SK-N-MC (cell line): Measurements from ENCODE around the gene ORM1.

Experiments
- DNase-seq: peaks from one replicate; pipeline ENCODE4 v3.0.0-alpha.2; 2011; ENCODE audit warnings: low read depth, low spot score
- H3K27ac ChIP-seq: fragments of 200-600 bp; sonication (generic); 2 replicates; pipeline ENCODE4 v1.5.1; 2016; ENCODE audit warnings: mixed run types
- H3K36me3 ChIP-seq: fragments of 200-600 bp; sonication (generic); 2 replicates; pipeline ENCODE4 v1.6.1; 2017; ENCODE audit warnings: antibody characterized with exemption, low read length, mixed read lengths; ENCODE audit not compliant: insufficient read depth
- H3K4me3 ChIP-seq: fragments of 200-600 bp; sonication (generic); 2 replicates; pipeline ENCODE4 v1.5.1; 2016
- H3K9ac ChIP-seq: fragments of 200-600 bp; sonication (generic); 2 replicates; pipeline ENCODE4 v1.8.0; 2017; ENCODE audit warnings: mixed run types, mixed read lengths; ENCODE audit not compliant: insufficient read length
- H3K9me3 ChIP-seq: fragments of 200-600 bp; sonication (generic); 2 replicates; pipeline ENCODE4 v1.6.1; 2017; ENCODE audit warnings: low read depth, mild to moderate bottlenecking, antibody characterized with exemption, low read length, moderate library complexity, mixed read lengths
- EZH2 ChIP-seq: fragments of 200-600 bp; sonication (generic); IDR thresholded peaks from one replicate; pipeline ENCODE4 v1.6.1; 2017; ENCODE audit warnings: antibody characterized with exemption
- FOXP2 ChIP-seq: optimal IDR thresholded peaks from 2 replicates; pipeline ENCODE3; 2011; ENCODE audit warnings: mild to moderate bottlenecking, moderate library complexity; ENCODE audit not compliant: insufficient read depth; ENCODE audit errors: extremely low read length, control extremely low read depth
- POLR2AphosphoS5 ChIP-seq: IDR thresholded peaks from 2 replicates; pipeline ENCODE4 v1.6.1; 2012; ENCODE audit warnings: mild to moderate bottlenecking, low read depth, low read length, borderline replicate concordance

Gene ORM1

GRCh38 chr9:114361542-114361941 lies 38.6 kb downstream of the ORM1 start:
- Histone ChIP-seq H3K4me3 (no peak overlapping the region), H3K36me3 (peaks cover 82% of the 10 kb centered on the region)

GRCh38 chr9:114362394-114362793 lies 39.5 kb downstream of the ORM1 start:
- H3K9me3 ChIP-seq = no peaks in the 10 kb centered on the region
- no peak overlapping the region for H3K9ac ChIP-seq
- H3K4me3 ChIP-seq = no peak overlapping the region
- no peak for TF ChIP-seq FOXP2
- TF ChIP-seq POLR2AphosphoS5 = no peak
- TF ChIP-seq EZH2 = no peak
- DNase-seq = no peak
- no peak overlapping the region for H3K27ac ChIP-seq
- H3K36me3 ChIP-seq = peaks cover 77% of the 10 kb centered on the region

More at GRCh38 chr9:114361542-114361941, 38.6 kb downstream of the ORM1 start:
- no peak for DNase-seq
- no peaks in the 10 kb centered on the region for H3K9me3 ChIP-seq
- H3K27ac ChIP-seq = no peak overlapping the region
- no peak overlapping the region for H3K9ac ChIP-seq
- no peak for TF ChIP-seq POLR2AphosphoS5
- no peak for TF ChIP-seq FOXP2
- no peak for TF ChIP-seq EZH2

GRCh38 chr9:114363424-114363823 lies 40.5 kb downstream of the ORM1 start:
- Histone ChIP-seq H3K36me3 (peaks cover 79% of the 10 kb centered on the region), H3K9me3 (no peaks in the 10 kb centered on the region), H3K4me3 (no peak overlapping the region), H3K9ac (no peak overlapping the region), H3K27ac (no peak overlapping the region)
- no peak for TF ChIP-seq EZH2
- TF ChIP-seq POLR2AphosphoS5 = no peak
- TF ChIP-seq FOXP2 = no peak
- DNase-seq = no peak

DNA sequence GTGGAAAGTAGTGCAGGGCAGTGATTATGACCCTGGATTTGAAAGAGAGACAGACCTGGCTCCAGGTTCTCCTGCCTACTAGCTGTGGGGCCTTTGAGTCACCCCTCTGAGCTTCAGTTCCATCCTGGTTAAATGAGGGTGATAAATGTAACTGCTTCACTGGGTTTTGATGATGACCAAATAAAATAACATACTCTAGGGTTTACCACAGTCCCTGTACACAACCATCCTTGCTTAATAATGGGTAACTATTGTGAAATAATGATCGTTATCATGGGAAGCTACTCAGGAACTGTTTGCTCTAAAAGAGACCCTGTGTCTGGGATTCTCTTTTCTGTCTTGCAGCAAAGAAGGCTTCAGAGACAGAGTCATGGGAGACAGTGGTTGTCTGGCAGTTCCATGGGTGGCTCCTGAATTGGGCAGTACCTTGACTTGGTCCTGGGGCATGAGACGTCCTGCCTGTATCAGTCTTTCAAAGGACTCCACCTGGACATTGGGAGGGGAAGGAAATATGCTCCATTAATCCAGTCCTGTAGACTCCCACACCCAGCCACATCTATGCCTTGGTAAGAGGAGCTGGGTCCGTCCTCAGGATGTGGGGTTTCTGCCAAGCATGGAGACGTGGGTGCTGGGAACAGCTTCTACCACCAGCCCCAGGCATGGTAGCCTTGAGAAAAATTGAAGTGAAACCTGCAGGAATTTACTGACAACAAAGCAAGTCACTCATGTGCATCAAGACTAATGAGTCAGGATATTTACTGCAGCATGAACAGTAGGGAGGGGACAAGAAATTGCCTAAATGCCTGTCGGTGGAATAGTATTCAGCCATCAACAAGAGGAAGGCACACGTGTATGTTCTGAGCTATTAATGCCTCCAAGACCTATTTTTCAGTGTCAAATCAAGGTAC lies 41.5 kb downstream of the ORM1 start:
- DNase-seq = peak; percentile 80
- TF ChIP-seq FOXP2 (peak; percentile 49), EZH2 (no peak), POLR2AphosphoS5 (no peak)
- no peaks in the 10 kb centered on the region for H3K9me3 ChIP-seq
- H3K27ac ChIP-seq = peak overlapping the region; percentile 48; the same call in 1 of the 2 replicates
- no peak overlapping the region for H3K4me3 ChIP-seq
- H3K36me3 ChIP-seq = peaks cover 75% of the 10 kb centered on the region
- H3K9ac ChIP-seq = no peak overlapping the region

GRCh38 chr9:114365194-114365593 lies 42.3 kb downstream of the ORM1 start:
- no peak overlapping the region for H3K4me3 ChIP-seq
- H3K9me3 ChIP-seq = no peaks in the 10 kb centered on the region
- no peak overlapping the region for H3K27ac ChIP-seq
- no peak overlapping the region for H3K9ac ChIP-seq
- peaks cover 70% of the 10 kb centered on the region for H3K36me3 ChIP-seq
- DNase-seq = no peak
- no peak for TF ChIP-seq POLR2AphosphoS5
- TF ChIP-seq EZH2 = no peak
- no peak for TF ChIP-seq FOXP2

DNA sequence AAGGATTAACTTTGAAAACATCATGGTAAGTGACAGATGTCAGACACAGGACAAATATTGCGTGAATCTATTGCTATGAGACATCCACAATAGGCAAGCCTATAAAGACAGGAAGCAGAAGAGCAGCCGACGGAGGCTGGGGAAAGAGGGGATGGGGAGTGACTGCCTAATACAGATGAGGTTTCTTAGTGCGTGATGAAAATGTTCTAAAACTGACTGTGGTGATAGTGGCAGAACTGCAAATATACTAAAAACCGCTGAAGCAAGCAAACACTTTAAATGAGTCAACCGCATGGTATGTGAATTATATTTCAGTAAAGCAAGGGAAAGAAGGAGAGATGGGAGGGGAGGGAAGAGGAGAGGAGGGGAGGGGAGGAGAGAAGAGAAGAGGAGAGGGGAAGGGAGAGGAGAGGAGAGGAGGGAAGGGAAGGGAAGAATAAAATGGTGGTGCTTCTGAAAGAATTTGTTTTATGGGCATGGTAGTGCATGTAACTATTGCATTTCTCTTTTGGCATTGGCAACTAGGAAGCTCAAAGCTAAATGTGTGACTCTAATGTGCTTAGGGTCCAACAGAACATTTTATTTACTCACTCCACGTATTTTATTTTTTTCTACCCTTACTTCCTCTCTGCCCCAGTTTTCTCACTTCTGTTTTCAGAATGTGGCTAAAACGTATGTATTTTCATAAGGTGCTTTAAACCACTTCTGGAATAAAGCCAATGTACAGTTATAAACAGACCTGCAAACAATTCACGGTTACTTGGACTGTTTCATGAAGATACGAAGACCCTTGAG lies 43.6 kb downstream of the ORM1 start:
- H3K4me3 ChIP-seq = peak overlapping the region; percentile 6; the same call in 1 of the 2 replicates

DNA sequence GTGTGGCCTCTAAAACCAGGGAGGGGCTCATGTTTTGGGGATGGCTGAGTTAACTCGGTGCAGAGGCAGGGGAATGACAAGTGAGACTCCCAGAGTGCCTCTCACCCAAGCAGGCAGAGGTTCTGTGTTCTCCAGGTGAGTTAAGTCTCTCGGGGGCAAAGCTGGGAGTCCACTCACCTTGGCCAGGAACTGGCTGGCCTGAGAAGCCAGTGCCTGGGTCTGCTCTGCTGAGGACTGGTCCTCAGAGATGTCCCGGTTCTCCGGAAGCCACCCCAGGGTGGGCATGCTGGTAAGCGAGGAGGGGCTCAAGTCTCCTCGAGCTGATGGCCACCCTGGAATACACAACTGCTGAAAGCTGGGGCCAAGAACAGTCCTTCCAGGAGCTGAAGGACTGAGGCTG lies 44.5 kb downstream of the ORM1 start:
- no peak for DNase-seq
- peak overlapping the region; percentile 89 for H3K27ac ChIP-seq
- TF ChIP-seq POLR2AphosphoS5 (no peak), FOXP2 (no peak), EZH2 (no peak)
- no peak overlapping the region for H3K9ac ChIP-seq
- no peak overlapping the region for H3K4me3 ChIP-seq
- no peaks in the 10 kb centered on the region for H3K9me3 ChIP-seq
- H3K36me3 ChIP-seq = peaks cover 48% of the 10 kb centered on the region

More for the DNA sequence above, 43.6 kb downstream of the ORM1 start:
- DNase-seq = peak; percentile 89
- peaks cover 57% of the 10 kb centered on the region for H3K36me3 ChIP-seq
- H3K9ac ChIP-seq = no peak overlapping the region
- peak overlapping the region; percentile 89 for H3K27ac ChIP-seq
- no peak for TF ChIP-seq FOXP2
- TF ChIP-seq POLR2AphosphoS5 = no peak
- TF ChIP-seq EZH2 = no peak
- H3K9me3 ChIP-seq = no peaks in the 10 kb centered on the region
